Measurements from ENCODE around the gene CDK8.

Gene CDK8

GRCh38 chr13:26386026-26386425 lies 132.1 kb downstream of the CDK8 start:
- H2AFZ ChIP-seq (ENCODE audit: low read depth, low read length) = no peak overlapping the region
- H3K9me3 ChIP-seq (ENCODE audit: insufficient read depth, low read length) = no peaks in the 10 kb centered on the region
- no peak overlapping the region for H3K9ac ChIP-seq (ENCODE audit: low read length)
- H3K4me2 ChIP-seq (ENCODE audit: low read length) = no peak overlapping the region
- H3K79me2 ChIP-seq (ENCODE audit: low read length) = no peaks in the 10 kb centered on the region
- no peak overlapping the region for H3K4me3 ChIP-seq (ENCODE audit: low read length)
- H3K27ac ChIP-seq (ENCODE audit: low read length) = no peak overlapping the region
- no peaks in the 10 kb centered on the region for H3K4me1 ChIP-seq (ENCODE audit: low read length)
- no peaks in the 10 kb centered on the region for H3K27me3 ChIP-seq (ENCODE audit: low read depth, low read length)
- H3K36me3 ChIP-seq (replicated peaks; ENCODE audit: low read depth, low read length) = peaks cover 10% of the 10 kb centered on the region
- H4K20me1 ChIP-seq (ENCODE audit: insufficient read depth, low read length) = no peaks in the 10 kb centered on the region
- TF ChIP-seq, protein P1, sequence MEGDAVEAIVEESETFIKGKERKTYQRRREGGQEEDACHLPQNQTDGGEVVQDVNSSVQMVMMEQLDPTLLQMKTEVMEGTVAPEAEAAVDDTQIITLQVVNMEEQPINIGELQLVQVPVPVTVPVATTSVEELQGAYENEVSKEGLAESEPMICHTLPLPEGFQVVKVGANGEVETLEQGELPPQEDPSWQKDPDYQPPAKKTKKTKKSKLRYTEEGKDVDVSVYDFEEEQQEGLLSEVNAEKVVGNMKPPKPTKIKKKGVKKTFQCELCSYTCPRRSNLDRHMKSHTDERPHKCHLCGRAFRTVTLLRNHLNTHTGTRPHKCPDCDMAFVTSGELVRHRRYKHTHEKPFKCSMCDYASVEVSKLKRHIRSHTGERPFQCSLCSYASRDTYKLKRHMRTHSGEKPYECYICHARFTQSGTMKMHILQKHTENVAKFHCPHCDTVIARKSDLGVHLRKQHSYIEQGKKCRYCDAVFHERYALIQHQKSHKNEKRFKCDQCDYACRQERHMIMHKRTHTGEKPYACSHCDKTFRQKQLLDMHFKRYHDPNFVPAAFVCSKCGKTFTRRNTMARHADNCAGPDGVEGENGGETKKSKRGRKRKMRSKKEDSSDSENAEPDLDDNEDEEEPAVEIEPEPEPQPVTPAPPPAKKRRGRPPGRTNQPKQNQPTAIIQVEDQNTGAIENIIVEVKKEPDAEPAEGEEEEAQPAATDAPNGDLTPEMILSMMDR (IDR thresholded peaks at IDR 0.05; ENCODE audit: low read depth, low read length) = no peak
- TF ChIP-seq EZH2phosphoT487 (IDR thresholded peaks at IDR 0.05; ENCODE audit: low read depth) = no peak

DNA sequence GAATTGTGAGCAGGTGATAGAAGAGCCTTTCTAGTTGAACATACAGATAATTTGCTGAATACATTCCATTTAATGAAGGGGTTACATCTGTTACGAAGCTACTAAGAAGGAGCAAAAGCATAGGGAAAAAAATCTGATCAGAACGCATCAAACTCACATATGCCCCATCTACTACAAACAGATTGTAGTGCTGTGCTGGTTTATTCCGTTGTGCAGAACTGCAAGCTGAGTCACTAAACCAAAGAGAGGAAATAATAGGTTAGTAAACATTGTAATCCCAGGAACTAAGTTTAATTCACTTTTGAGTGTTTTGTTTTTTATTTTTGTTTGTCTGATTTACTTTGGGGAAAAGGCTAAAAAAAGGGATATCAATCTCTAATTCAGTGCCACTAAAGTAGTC lies 136.3 kb downstream of the CDK8 start:
- no peaks in the 10 kb centered on the region for H3K27me3 ChIP-seq (ENCODE audit: low read depth, low read length)
- no peak overlapping the region for H3K27ac ChIP-seq (ENCODE audit: low read length)
- no peaks in the 10 kb centered on the region for H3K9me3 ChIP-seq (ENCODE audit: insufficient read depth, low read length)
- no peak overlapping the region for H3K9ac ChIP-seq (ENCODE audit: low read length)
- H3K36me3 ChIP-seq (replicated peaks; ENCODE audit: low read depth, low read length) = peaks cover 10% of the 10 kb centered on the region
- no peak overlapping the region for H3K4me3 ChIP-seq (ENCODE audit: low read length)
- no peak for TF ChIP-seq EZH2phosphoT487 (IDR thresholded peaks at IDR 0.05; ENCODE audit: low read depth)
- TF ChIP-seq, protein P1 (IDR thresholded peaks at IDR 0.05; ENCODE audit: low read depth, low read length) = no peak
- H3K79me2 ChIP-seq (ENCODE audit: low read length) = no peaks in the 10 kb centered on the region
- H4K20me1 ChIP-seq (ENCODE audit: insufficient read depth, low read length) = no peaks in the 10 kb centered on the region
- no peaks in the 10 kb centered on the region for H3K4me1 ChIP-seq (ENCODE audit: low read length)
- H2AFZ ChIP-seq (ENCODE audit: low read depth, low read length) = no peak overlapping the region
- no peak overlapping the region for H3K4me2 ChIP-seq (ENCODE audit: low read length)

DNA sequence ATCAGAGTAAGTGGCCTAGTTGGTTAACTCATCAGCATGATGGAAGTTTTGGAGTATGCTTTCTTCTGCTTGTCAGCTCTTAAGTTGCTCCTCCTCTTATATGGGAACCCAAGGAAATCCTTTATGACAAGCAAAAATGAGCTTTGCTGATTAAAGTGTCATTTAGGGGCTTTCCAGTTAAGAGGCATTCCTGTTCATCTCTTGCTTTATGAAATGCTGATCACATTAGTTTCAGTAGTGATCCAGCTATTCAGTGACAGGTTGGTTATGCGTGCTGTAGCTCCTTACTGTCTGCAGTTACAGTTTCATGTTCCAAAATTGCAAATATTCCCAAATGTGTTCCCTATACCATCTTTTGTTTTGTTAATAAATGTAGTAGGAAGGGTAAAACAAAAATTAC lies 146.6 kb downstream of the CDK8 start:
- H3K4me1 ChIP-seq (ENCODE audit: low read length) = no peaks in the 10 kb centered on the region
- no peaks in the 10 kb centered on the region for H3K9me3 ChIP-seq (ENCODE audit: insufficient read depth, low read length)
- no peaks in the 10 kb centered on the region for H3K79me2 ChIP-seq (ENCODE audit: low read length)
- TF ChIP-seq EZH2phosphoT487 (IDR thresholded peaks at IDR 0.05; ENCODE audit: low read depth) = no peak
- TF ChIP-seq, protein P1 (IDR thresholded peaks at IDR 0.05; ENCODE audit: low read depth, low read length) = no peak
- H3K36me3 ChIP-seq (replicated peaks; ENCODE audit: low read depth, low read length) = peaks cover 13% of the 10 kb centered on the region
- H4K20me1 ChIP-seq (ENCODE audit: insufficient read depth, low read length) = no peaks in the 10 kb centered on the region
- H3K27me3 ChIP-seq (ENCODE audit: low read depth, low read length) = no peaks in the 10 kb centered on the region
- H2AFZ ChIP-seq (ENCODE audit: low read depth, low read length) = no peak overlapping the region
- no peak overlapping the region for H3K4me3 ChIP-seq (ENCODE audit: low read length)
- no peak overlapping the region for H3K27ac ChIP-seq (ENCODE audit: low read length)
- H3K4me2 ChIP-seq (ENCODE audit: low read length) = no peak overlapping the region
- no peak overlapping the region for H3K9ac ChIP-seq (ENCODE audit: low read length)

DNA sequence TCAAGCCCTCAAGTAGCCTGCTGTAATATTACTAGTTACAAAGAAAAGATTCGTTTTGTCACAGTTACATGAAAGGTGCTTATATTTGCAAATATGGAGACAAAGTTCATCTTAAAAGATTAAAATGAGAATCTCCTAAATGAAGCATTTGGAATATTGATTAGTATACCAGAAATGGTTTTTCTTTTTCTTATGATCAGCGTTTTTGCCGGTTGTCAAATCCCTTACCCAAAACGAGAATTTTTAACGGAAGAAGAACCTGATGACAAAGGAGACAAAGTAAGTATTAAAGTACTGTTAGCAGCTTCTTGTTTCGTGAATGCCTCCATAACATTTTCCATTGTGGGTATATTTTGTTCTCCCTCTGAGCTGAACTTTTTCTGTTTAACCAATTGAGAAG lies 147.1 kb downstream of the CDK8 start:
- Histone ChIP-seq H3K27ac (ENCODE audit: low read length) (no peak overlapping the region), H3K4me3 (ENCODE audit: low read length) (no peak overlapping the region), H2AFZ (ENCODE audit: low read depth, low read length) (no peak overlapping the region), H3K4me2 (ENCODE audit: low read length) (no peak overlapping the region), H3K9ac (ENCODE audit: low read length) (no peak overlapping the region), H3K9me3 (ENCODE audit: insufficient read depth, low read length) (no peaks in the 10 kb centered on the region), H3K36me3 (replicated peaks; ENCODE audit: low read depth, low read length) (peaks cover 13% of the 10 kb centered on the region), H3K27me3 (ENCODE audit: low read depth, low read length) (no peaks in the 10 kb centered on the region), H3K79me2 (ENCODE audit: low read length) (no peaks in the 10 kb centered on the region), H4K20me1 (ENCODE audit: insufficient read depth, low read length) (no peaks in the 10 kb centered on the region), H3K4me1 (ENCODE audit: low read length) (no peaks in the 10 kb centered on the region)
- no peak for TF ChIP-seq EZH2phosphoT487 (IDR thresholded peaks at IDR 0.05; ENCODE audit: low read depth)
- TF ChIP-seq, protein P1 (IDR thresholded peaks at IDR 0.05; ENCODE audit: low read depth, low read length) = no peak
